Motor neuron (in vitro differentiated cells): ENCODE data around the gene GREM2. TPM values are rescaled to one million over a fixed set of nuclear protein-coding genes. Genes with fewer than 3 reads are reported as not detected.

Experiments used
- ATAC-seq, 8 experiments: fragments of 200-7000 bp; cut with Tn5 transposase; replicated peaks in 6 of 8; 2 replicates each; pipeline ENCODE4 v1.8.0; 2021; ENCODE audit warnings: mild to moderate bottlenecking in 8 of 8, moderate library complexity in 8 of 8
- H3K27ac ChIP-seq, 2 donors: fragments of 250-450 bp; sonication (Bioruptor Pico); 2 replicates each; pipeline ENCODE4 v1.9.0; 2021; ENCODE audit warnings: antibody characterized with exemption in 2 of 2, mild to moderate bottlenecking in 2 of 2, moderate library complexity in 1 of 2
- H3K4me1 ChIP-seq, 2 donors: fragments of 250-450 bp; sonication (Bioruptor Pico); replicated peaks in 1 of 2; 2 replicates each; pipeline ENCODE4 v1.6.1; 2021; ENCODE audit warnings: antibody characterized with exemption in 2 of 2, mild to moderate bottlenecking in 2 of 2, moderate library complexity in 1 of 2
- H3K4me3 ChIP-seq, 5 donors: fragments of 250-450 bp; sonication (Bioruptor Pico); 2 replicates each; pipeline ENCODE4 v1.9.0; 2021; ENCODE audit warnings: antibody characterized with exemption in 5 of 5, mild to moderate bottlenecking in 5 of 5, moderate library complexity in 4 of 5
- WGBS, 10 experiments: fragments of 450-650 bp; shearing (Covaris generic); methylation state at CpG; one replicate each; pipeline ENCODE4 v1.0.0; 2022; 5-methylcytosine and 5-hydroxymethylcytosine counted together
- in situ Hi-C, 9 experiments: fragments of 400-800 bp; cut with MboI; loops; one replicate each; pipeline ENCODE4 v1.15.0; 2021; ENCODE audit warnings: low sequenced_read_pairs in 9 of 9, low pct_unique_long_range_greater_than_20kb in 2 of 9; ENCODE audit not compliant: unreplicated experiment in 9 of 9
- total RNA-seq, 8 experiments: library from RNA; unstranded; fragments of 300-600 nt; gene quantifications; 2 replicates each; pipeline versions ENCODE4 v1.2.3 to v1.2.4, GENCODE V29; 2022

GREM2 gene
- total RNA-seq, 8 experiments from 2014 or later = 0.10 to 13.9 (median 2.0) TPM; not detected in 1

- H3K4me1 ChIP-seq = peaks cover 11 to 14% of the 10 kb centered on the region in 2 donors
- 86 to 100% (median 88%) methylated on average over 1 to 2 of the region's 2 CpGs; no CpG with 5 or more reads in 3 of the 10 experiments for WGBS, 10 experiments
- in situ Hi-C loops = loop anchor here in 1 of 9 experiments (25.0 kb wide), 1 partner anchor 434 kb away; no protein-coding TSS in a partner anchor
- no peak overlapping the region for H3K27ac ChIP-seq
- H3K4me3 ChIP-seq = no peak overlapping the region
- ATAC-seq = no peak
Observed at GRCh38 chr1:240621249-240621648, 9.3 kb upstream of the GREM2 start.

- in situ Hi-C loops = loop anchor here in 1 of 9 experiments (25.0 kb wide), 1 partner anchor 433 kb away; no protein-coding TSS in a partner anchor
- Histone ChIP-seq H3K4me3 (peak overlapping the region in 2 of 5 donors; percentile 5 to 11), H3K4me1 (peaks cover 11 to 26% of the 10 kb centered on the region in 2 donors), H3K27ac (peak overlapping the region in 1 of 2 donors; percentile 20)
- peak in 6 of 8 experiments; percentile 64 to 87 (median 84) for ATAC-seq
- 32 to 92% (median 63%) methylated on average over 1 to 18 of the region's 19 CpGs for WGBS, 10 experiments
Observed at GRCh38 chr1:240619906-240620621, 8.1 kb upstream of the GREM2 start.

- Histone ChIP-seq H3K27ac (peak overlapping the region in 1 of 2 donors; percentile 20), H3K4me1 (peaks cover 12 to 31% of the 10 kb centered on the region in 2 donors), H3K4me3 (no peak overlapping the region)
- in situ Hi-C loops = loop anchor here in 1 of 9 experiments (25.0 kb wide), 1 partner anchor 432 kb away; no protein-coding TSS in a partner anchor
- no peak for ATAC-seq
- 56 to 97% (median 82%) methylated on average over 1 to 5 of the region's 5 CpGs for WGBS, 10 experiments
Observed at GRCh38 chr1:240619357-240619756, 7.4 kb upstream of the GREM2 start.

DNA sequence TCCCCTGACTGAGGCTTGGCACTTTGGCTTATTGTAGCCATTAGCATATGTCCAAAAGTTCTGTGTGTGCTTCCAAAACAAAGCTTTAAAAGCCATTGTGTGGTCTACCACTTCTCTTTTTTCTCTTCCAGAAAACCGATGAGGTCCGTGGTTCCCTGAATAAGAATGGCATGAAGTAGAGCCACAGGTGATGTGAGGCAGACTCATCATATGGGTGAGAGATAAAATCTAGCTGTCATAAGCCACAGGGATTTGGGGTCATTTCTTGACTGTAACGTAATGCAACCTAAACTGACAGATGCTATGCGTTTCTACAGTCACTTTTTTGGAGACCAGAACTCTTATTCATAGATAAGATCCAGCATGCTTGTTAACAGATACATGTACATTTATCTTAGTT is 7.0 kb upstream of the GREM2 start:
- no peak overlapping the region for H3K4me3 ChIP-seq
- no peak for ATAC-seq
- H3K27ac ChIP-seq = no peak overlapping the region
- H3K4me1 ChIP-seq = peaks cover 16 to 35% of the 10 kb centered on the region in 2 donors
- 28 to 100% (median 90%) methylated on average over 2 to 4 of the region's 4 CpGs; no CpG with 5 or more reads in 1 of the 10 experiments for WGBS, 10 experiments
- in situ Hi-C loops = loop anchor here in 1 of 9 experiments (25.0 kb wide), 1 partner anchor 432 kb away; no protein-coding TSS in a partner anchor

- Histone ChIP-seq H3K27ac (no peak overlapping the region), H3K4me3 (no peak overlapping the region), H3K4me1 (peaks cover 30 to 56% of the 10 kb centered on the region in 2 donors)
- peak in 4 of 8 experiments; percentile 50 to 73 (median 63) for ATAC-seq
- in situ Hi-C loops = loop anchor here in 1 of 9 experiments (25.0 kb wide), 1 partner anchor 429 kb away; no protein-coding TSS in a partner anchor
- 17 to 100% (median 60%) methylated on average over 1 to 4 of the region's 4 CpGs; no CpG with 5 or more reads in 1 of the 10 experiments for WGBS, 10 experiments
Observed at GRCh38 chr1:240616018-240616417, 4.1 kb upstream of the GREM2 start.

GRCh38 chr1:240613356-240614142 is 1.6 kb upstream of the GREM2 start:
- H3K4me1 ChIP-seq = peaks cover 19 to 49% of the 10 kb centered on the region in 2 donors
- in situ Hi-C loops = loop anchor here in 1 of 9 experiments (25.0 kb wide), 1 partner anchor 426 kb away; no protein-coding TSS in a partner anchor
- 7 to 59% (median 50%) methylated on average over 2 to 5 of the region's 5 CpGs for WGBS, 10 experiments
- H3K27ac ChIP-seq = no peak overlapping the region
- H3K4me3 ChIP-seq = no peak overlapping the region
- no peak for ATAC-seq

- in situ Hi-C loops = loop anchor here in 1 of 9 experiments (25.0 kb wide), 1 partner anchor 426 kb away; no protein-coding TSS in a partner anchor
- no peak overlapping the region for H3K4me3 ChIP-seq
- no peak for ATAC-seq
- 0 to 64% (median 46%) methylated on average over 1 to 6 of the region's 6 CpGs; no CpG with 5 or more reads in 1 of the 10 experiments for WGBS, 10 experiments
- no peak overlapping the region for H3K27ac ChIP-seq
- H3K4me1 ChIP-seq = peaks cover 19 to 49% of the 10 kb centered on the region in 2 donors
Observed at GRCh38 chr1:240612811-240613210, 856 bp upstream of the GREM2 start.

DNA sequence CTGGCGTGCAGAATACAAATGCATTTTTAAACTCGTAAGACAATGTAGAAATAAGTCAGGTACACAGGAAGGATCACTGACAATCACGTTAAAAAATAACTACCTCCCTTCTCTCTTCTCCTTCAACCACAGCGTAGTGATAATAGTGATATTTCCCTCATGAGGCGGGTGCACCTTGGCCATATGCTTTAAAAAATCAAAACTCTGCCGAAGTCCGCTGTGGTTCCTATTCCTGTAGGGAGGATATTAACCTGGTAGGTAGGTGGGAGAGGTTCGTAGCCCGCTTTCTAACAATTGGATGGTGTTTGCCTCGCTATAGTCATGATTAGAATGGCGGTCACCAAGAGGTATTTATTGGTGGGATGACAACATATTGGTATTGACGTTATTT is 732 bp downstream of the GREM2 start:
- Histone ChIP-seq H3K4me3 (peak overlapping the region; percentile 39 to 59 (median 43)), H3K4me1 (peaks cover 19 to 46% of the 10 kb centered on the region in 2 donors), H3K27ac (no peak overlapping the region)
- in situ Hi-C loops = loop anchor here in 1 of 9 experiments (25.0 kb wide), 1 partner anchor 424 kb away; no protein-coding TSS in a partner anchor
- 1 to 73% (median 26%) methylated on average over 3 to 12 of the region's 12 CpGs for WGBS, 10 experiments
- ATAC-seq = no peak

DNA sequence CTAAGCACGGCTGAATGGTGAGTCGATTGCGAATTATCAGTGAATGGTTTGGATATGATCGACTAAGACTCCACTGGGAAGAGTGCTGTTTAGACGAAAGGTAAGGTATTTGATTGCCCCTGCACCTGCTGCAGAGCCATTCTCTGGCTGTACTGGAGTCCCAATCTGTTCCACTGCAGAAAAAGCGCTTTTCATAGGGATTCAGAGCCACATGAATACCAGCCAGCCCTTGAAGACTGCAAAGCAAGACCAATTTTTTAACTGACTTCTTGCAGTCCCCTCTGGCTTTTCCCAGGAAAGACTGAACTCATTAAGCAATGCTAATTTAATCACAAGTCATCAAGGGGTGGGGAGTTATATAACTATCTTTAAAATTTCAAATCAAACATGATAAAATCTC is 1.3 kb downstream of the GREM2 start:
- H3K4me3 ChIP-seq = peak overlapping the region in 2 of 5 donors; percentile 39 to 59
- ATAC-seq = no peak
- in situ Hi-C loops = loop anchor here in 1 of 9 experiments (25.0 kb wide), 1 partner anchor 423 kb away; no protein-coding TSS in a partner anchor

GRCh38 chr1:240609527-240610060 is 2.4 kb downstream of the GREM2 start:
- peaks cover 19 to 31% of the 10 kb centered on the region in 2 donors for H3K4me1 ChIP-seq
- ATAC-seq = no peak
- 23 to 88% (median 61%) methylated on average over 2 to 6 of the region's 6 CpGs for WGBS, 10 experiments
- in situ Hi-C loops = loop anchor here in 1 of 9 experiments (25.0 kb wide), 1 partner anchor 422 kb away; no protein-coding TSS in a partner anchor
- no peak overlapping the region for H3K27ac ChIP-seq
- H3K4me3 ChIP-seq = no peak overlapping the region

More for the DNA sequence above, 1.3 kb downstream of the GREM2 start:
- WGBS, 10 experiments = 0 to 82% (median 65%) methylated on average over 1 to 6 of the region's 6 CpGs; no CpG with 5 or more reads in 1 of the 10 experiments
- Histone ChIP-seq H3K4me1 (peaks cover 19 to 40% of the 10 kb centered on the region in 2 donors), H3K27ac (no peak overlapping the region)

DNA sequence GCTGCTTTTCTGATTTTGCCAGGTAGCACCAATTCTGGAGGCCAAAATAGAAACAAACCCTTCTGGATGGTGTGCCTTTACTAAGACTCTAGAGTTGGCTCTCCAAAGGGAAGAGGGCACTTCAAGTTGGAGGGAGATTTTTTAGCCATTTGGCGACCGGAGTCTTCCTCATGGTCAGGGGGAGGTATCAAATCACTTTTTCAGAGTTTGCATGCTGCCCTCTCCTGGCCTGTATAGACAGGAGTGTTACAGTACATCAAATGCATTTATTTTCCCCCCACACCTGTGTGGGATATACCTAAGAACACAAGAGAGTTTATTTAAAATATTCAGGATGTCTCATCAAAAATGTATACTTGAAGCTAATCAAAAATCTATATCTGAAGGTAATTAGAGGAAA is 3.2 kb downstream of the GREM2 start:
- ATAC-seq = no peak
- WGBS, 10 experiments = 14 to 100% (median 56%) methylated on average over 1 to 2 of the region's 2 CpGs; no CpG with 5 or more reads in 2 of the 10 experiments
- Histone ChIP-seq H3K4me1 (peaks cover 11 to 23% of the 10 kb centered on the region in 2 donors), H3K4me3 (no peak overlapping the region), H3K27ac (no peak overlapping the region)
- in situ Hi-C loops = loop anchor here in 1 of 9 experiments (25.0 kb wide), 1 partner anchor 421 kb away; no protein-coding TSS in a partner anchor

DNA sequence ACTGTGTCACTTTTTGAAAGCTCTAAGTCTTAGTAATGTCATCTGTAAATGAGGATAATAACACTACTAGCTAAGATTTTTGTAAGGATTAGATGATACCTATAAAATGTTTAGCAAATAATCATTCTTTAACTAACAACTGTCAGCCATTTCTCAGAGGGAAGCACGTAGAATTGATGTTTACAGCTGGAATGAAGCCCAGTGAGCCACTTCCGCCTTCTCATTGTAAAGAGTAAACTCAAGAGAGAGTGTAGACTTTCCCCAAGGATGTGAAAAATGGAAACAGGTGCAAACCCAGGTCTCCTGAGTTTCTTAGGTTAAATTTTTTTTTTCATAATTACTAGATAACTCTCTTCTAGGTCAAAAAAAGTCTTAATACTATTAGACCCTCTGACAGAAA is 4.9 kb downstream of the GREM2 start:
- WGBS, 10 experiments = 43 to 100% (median 92%) methylated on average over 2 of the region's 2 CpGs; no CpG with 5 or more reads in 3 of the 10 experiments
- no peak for ATAC-seq
- H3K27ac ChIP-seq = no peak overlapping the region
- no peak overlapping the region for H3K4me3 ChIP-seq
- in situ Hi-C loops = loop anchor here in 1 of 9 experiments (25.0 kb wide), 1 partner anchor 420 kb away; no protein-coding TSS in a partner anchor
- peaks cover 2 to 6% of the 10 kb centered on the region in 2 donors for H3K4me1 ChIP-seq
